22Rv1 (cell line): ENCODE results near the gene FLNA.

Experiments used
- CTCF ChIP-seq: fragments of 450-650 bp; IDR thresholded peaks from 2 replicates; pipeline ENCODE4 v1.5.1; 2017; ENCODE audit warnings: mild to moderate bottlenecking
- ZFX ChIP-seq: fragments of 450-650 bp; IDR thresholded peaks from 2 replicates; pipeline ENCODE4 v1.6.1; 2017; ENCODE audit warnings: antibody characterized with exemption, borderline replicate concordance

GRCh38 chrX:154334496-154334895, 39.9 kb downstream of the FLNA start:
- TF ChIP-seq CTCF (no peak), ZFX (no peak)
